Mesodermal cell (in vitro differentiated cells): Measurements from ENCODE around the gene YTHDF1.

ENCODE experiments used
- H3K27ac ChIP-seq: 2 replicates; pipeline ENCODE4 v1.7.0; 2013; ENCODE audit warnings: mild to moderate bottlenecking, low read depth, low read length, moderate library complexity; ENCODE audit not compliant: severe bottlenecking
- H3K36me3 ChIP-seq: 2 replicates; pipeline ENCODE4 v1.7.1; 2013; ENCODE audit warnings: mild to moderate bottlenecking, low read length, moderate library complexity; ENCODE audit not compliant: control insufficient read depth, insufficient read depth
- H3K4me1 ChIP-seq: one replicate; pipeline ENCODE4 v1.7.1; 2013; ENCODE audit warnings: mild to moderate bottlenecking, low read length; ENCODE audit not compliant: insufficient read depth, control insufficient read depth, poor library complexity, severe bottlenecking
- H3K4me3 ChIP-seq: 2 replicates; pipeline ENCODE4 v1.7.0; 2013; ENCODE audit warnings: low read length, control low read depth, mild to moderate bottlenecking; ENCODE audit not compliant: insufficient read depth, poor library complexity, severe bottlenecking; ENCODE audit errors: extremely low read depth
- H3K9me3 ChIP-seq: 2 replicates; pipeline ENCODE4 v1.7.1; 2013; ENCODE audit warnings: mild to moderate bottlenecking, low read length, moderate library complexity; ENCODE audit not compliant: control insufficient read depth
- WGBS, 2 experiments: methylation state at CpG; one replicate each; pipeline ENCODE4 v1.1.5; 2013; ENCODE audit warnings: missing lambda C conversion rate in 2 of 2; ENCODE audit not compliant: insufficient coverage in 2 of 2; 5-methylcytosine and 5-hydroxymethylcytosine counted together

The YTHDF1 gene

DNA sequence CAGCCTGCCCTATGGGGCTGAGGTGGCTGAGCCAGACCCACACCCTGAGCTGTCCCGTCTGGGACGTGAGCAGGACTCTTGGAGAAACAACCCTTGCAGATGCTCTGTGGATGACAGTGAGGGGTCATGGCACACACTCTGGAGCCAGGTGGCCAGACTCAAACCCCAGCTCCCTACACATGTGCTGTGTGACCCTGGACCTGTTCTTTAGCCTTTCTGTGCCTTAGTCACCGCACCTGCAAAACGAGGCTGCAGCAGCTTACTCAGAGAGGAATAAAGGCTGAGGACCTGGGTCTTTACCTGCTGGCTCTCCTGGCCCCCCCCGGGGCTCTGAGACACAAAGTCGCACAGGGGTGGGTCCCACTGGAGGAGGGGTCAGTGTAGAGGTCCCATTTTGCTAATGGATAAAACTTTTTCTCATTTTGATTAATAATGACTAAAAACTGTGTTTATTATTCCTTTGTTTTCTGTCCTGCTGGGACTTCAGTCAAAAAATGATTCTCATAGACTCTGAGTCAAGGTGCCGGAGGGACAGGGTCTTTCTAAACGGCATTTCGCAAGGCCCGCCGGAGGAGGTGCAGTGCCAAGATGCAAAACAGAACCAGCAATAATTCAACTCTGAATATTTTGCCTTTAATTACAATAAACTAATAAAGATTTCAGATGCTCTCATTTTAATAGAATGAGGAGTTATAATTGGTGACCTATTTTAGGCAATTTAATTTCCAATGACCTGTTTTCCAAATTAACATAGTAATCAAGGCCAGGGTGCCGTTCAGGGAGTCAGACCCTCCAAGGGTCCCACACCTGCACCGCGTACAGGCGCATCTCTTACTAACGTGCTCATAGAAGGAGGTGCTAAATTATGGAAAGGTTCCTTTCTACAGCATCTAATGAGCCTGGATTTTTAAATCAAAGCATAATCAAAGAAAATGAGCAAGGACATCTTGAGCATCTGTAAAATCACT lies 62.4 kb downstream of the YTHDF1 start:
- H3K9me3 ChIP-seq, result no peaks in the 10 kb centered on the region
- 84 to 93% methylated on average over 10 to 14 of the region's 16 CpGs for WGBS, 2 experiments
- H3K36me3 ChIP-seq, result no peaks in the 10 kb centered on the region
- H3K4me1 ChIP-seq, result peaks cover 5% of the 10 kb centered on the region
- H3K4me3 ChIP-seq, result no peak overlapping the region
- H3K27ac ChIP-seq, result no peak overlapping the region

DNA sequence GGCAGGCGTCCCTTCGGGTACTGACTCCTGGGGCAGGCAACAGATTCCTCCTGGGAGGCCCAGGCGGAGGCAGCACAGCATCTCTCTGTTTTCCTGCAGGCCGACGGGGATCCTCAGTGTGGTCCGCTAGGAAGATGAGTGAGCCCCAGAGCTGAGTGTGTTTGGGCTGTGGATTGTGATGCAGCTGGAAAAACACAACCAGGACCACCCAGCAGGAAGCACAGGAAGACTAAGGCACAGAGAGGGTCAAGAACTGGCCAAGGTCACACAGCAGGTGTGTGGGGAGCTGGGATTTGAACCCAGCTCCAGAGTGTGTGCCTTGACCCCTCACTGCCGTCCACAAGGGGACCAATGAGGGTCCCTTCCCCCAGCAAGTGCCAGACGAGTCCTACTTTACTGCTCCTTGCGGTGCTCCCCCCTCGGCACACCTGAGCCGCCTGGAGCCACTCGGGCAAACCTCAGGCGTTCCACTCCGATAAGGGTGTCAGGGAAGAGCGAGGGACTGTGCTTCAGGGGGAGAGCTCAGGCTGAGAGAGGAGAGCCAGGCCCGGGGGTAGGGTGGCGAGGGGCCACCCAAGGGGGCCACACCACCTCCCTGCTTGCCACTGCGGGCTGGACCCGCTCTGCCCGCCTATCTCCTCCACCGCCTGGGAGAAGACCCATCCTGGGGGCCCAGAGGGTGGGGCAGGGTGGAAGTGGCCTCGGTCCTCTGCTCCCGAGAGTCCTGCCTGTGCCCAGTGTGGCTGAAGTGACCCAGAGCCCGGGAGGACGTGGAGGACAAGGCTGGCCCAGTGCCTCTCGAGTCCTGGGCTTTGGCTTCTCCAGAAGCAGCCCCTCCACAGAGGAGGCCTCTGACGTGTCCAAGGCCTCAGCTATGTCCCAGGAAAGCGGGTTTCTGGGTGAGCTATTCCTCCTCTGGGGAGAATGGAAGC lies 63.3 kb downstream of the YTHDF1 start:
- Histone ChIP-seq H3K9me3 (peaks cover 9% of the 10 kb centered on the region), H3K36me3 (no peaks in the 10 kb centered on the region), H3K4me3 (no peak overlapping the region), H3K27ac (no peak overlapping the region), H3K4me1 (peaks cover 5% of the 10 kb centered on the region)
- WGBS, 2 experiments, result 85 to 91% methylated on average over 25 to 28 of the region's 28 CpGs

DNA sequence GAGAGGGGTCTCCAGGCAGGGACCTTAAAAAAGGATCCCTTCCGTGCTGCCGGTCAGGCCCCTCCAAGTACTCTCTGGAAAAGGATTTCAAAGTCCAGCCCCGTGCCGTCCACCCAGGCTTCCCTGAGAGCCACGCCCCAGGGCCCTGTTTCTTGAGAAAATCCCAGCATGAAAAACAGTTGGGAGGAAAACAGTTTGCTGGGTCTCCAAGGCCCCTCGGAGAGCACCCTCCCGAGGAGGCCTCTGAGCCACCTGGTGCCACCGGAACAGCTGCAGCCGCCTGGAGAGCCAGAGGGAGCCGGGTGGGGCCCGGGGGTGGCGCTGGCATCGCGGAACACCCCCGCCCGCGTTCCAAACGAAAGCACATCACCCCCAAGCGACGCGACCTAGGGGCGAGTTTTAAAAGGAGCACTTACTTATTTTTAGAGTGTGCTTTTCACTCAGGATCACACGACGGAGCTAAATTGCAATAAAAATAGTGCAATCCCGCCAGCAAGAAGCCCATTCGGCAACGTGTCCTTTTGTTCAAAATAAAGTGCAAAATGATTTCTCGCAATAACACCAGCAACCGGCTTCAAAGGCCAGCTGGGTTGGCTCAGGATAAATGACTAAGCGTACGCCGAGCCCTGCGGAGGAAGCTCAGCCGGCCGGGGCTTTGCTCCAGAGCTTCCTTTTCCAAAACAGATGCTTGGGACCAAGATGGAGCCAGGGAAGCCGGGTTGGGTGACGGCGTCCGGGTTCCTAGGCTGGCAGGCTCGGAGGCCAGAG lies 64.2 kb downstream of the YTHDF1 start:
- 84 to 90% methylated on average over 39 to 40 of the region's 40 CpGs for WGBS, 2 experiments
- no peaks in the 10 kb centered on the region for H3K36me3 ChIP-seq
- H3K4me3 ChIP-seq, result no peak overlapping the region
- peaks cover 5% of the 10 kb centered on the region for H3K4me1 ChIP-seq
- H3K9me3 ChIP-seq, result peaks cover 13% of the 10 kb centered on the region
- no peak overlapping the region for H3K27ac ChIP-seq

DNA sequence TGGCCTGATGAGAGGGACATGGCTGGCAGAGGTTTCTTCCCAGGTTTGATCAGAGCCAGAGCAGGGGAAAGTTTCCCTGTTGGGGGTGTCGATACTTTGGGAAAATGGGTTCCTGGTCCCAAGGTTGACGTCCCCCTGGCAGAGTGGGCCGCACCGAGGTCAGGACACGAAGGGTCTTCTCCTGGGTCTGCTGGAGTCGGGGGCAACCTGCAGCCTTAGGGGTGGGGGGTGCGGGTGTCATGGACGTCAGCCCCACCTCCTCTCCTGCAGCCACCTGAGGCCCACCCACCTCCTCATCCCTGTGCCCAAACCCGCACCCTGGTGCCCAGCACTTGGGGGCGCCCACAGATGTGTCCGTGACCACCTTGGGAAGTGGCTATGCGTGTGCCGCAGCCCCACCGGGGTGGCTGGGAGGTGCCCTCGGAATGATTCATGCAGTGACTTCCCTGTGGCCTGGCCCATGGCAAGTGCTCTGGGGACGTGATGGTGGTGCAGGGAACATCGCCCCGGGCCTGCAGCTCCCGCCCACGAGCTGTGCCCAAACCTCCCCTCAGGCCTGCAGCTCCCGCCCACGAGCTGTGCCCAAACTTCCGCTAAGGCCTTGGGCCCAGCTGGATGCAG lies 64.9 kb downstream of the YTHDF1 start:
- Histone ChIP-seq H3K4me1 (peaks cover 5% of the 10 kb centered on the region), H3K9me3 (peaks cover 13% of the 10 kb centered on the region), H3K4me3 (no peak overlapping the region), H3K27ac (no peak overlapping the region), H3K36me3 (no peaks in the 10 kb centered on the region)
- 89 to 92% methylated on average over 15 to 21 of the region's 23 CpGs for WGBS, 2 experiments

DNA sequence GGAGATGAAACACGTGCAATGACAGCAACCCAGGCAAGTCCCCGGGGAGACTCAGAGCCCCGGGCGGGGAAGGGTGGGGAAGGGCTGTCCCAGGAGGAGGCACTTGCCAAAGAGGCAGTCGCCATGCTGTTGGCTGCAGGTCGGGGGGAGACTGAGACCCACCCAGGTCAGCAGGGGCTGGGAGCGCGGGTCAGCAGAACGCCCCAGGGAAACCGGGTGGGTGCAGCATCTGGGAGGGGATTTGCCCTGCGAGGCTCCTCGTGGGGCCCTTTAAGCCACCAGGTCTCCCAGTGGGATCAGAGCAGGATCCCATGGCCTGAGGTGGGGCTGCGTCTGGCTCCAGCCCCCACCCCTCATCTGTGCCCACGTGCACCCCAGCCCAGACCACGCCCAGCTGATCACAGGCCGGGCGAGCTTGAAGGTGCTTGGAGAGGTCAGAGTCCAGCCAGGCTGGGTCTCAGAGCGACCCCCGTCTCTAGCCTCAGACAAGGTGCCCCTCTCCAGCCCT lies 65.5 kb downstream of the YTHDF1 start:
- no peak overlapping the region for H3K27ac ChIP-seq
- peaks cover 5% of the 10 kb centered on the region for H3K4me1 ChIP-seq
- no peak overlapping the region for H3K4me3 ChIP-seq
- H3K36me3 ChIP-seq, result no peaks in the 10 kb centered on the region
- WGBS, 2 experiments, result 85 to 92% methylated on average over 15 to 19 of the region's 19 CpGs
- H3K9me3 ChIP-seq, result peaks cover 13% of the 10 kb centered on the region

DNA sequence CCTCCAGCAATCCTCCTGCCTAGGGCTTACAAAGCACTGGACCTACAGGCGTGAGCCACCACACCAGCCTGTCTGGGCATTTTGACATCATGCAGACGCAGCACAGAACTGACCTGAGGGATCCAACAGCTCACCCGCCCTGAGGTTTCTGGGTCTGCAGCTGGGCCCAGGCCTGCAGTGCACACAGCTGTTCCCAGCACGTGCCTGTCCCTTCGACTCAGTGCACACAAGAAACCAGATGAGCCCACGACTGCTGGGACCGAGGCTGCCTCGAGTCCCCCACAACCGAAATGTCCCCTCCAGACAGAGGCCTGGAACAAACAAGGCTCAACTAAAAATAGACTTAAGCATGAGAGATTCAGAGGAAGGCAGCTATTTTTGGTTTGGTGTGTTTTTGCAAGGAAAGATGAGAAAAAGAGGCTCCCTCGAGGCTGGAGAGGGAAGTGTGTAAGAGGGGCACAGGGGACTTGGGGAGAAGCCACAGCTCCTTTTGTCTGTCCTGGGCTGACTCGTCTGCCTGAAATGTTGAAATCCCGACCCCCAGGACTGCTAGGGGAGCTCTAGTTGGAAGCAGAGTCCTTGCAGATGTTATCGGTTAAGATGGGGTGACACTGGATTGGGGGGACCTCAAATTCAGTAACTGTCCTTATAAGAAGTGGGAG lies 66.3 kb downstream of the YTHDF1 start:
- no peak overlapping the region for H3K4me3 ChIP-seq
- H3K27ac ChIP-seq, result no peak overlapping the region
- H3K36me3 ChIP-seq, result no peaks in the 10 kb centered on the region
- peaks cover 13% of the 10 kb centered on the region for H3K9me3 ChIP-seq
- H3K4me1 ChIP-seq, result peaks cover 5% of the 10 kb centered on the region
- 70 to 73% methylated on average over 9 to 13 of the region's 13 CpGs for WGBS, 2 experiments

DNA sequence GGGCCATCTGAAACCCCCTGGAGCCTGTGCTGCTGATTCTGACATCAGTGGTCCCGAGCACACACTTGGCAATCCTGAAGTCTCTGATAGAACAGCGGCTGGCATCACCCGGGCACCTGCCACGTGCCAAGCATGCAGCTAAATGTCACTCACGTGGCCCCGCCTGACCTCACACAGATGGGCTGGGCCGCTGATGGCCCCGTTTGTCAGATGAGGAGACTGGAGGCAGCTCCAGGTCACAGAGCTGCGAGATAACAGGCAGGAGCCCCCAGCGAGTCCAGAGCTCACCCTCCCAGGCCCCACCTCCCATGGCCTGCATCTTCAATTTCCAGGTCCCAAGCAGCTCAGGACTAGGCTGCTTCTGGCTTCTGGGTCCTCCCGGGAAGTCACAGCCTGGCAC lies 67.2 kb downstream of the YTHDF1 start:
- WGBS, 2 experiments, result 88 to 92% methylated on average over 10 to 11 of the region's 11 CpGs
- H3K4me3 ChIP-seq, result no peak overlapping the region
- no peaks in the 10 kb centered on the region for H3K36me3 ChIP-seq
- peaks cover 13% of the 10 kb centered on the region for H3K9me3 ChIP-seq
- H3K27ac ChIP-seq, result no peak overlapping the region
- peaks cover 5% of the 10 kb centered on the region for H3K4me1 ChIP-seq

DNA sequence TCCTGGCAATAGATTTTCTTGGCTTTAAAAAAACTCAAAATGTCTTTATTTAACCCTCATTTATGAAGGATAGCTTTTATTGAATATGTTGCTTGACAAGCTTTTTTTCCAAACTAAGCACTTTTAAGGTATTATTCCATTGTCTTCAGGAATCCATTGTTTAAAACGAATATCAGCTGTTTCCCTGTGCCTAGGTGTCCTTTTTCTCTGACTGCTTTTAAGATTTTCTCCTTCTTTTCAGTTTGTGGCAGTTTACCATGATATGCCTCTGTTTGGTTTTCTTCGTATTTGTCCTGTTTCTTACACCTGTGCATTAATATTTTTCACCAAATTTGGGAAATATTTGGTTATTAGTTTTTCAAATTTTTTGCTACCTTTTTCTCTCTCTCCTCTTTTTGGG lies 68.4 kb downstream of the YTHDF1 start:
- Histone ChIP-seq H3K36me3 (no peaks in the 10 kb centered on the region), H3K27ac (no peak overlapping the region), H3K9me3 (peaks cover 13% of the 10 kb centered on the region), H3K4me1 (peaks cover 5% of the 10 kb centered on the region), H3K4me3 (no peak overlapping the region)
- 67 to 100% methylated on average over 1 of the region's 2 CpGs for WGBS, 2 experiments
